ENCODE measurements around the gene TBCD.

TBCD gene

GRCh38 chr17:82977606-82978005 lies 225.7 kb downstream of the TBCD start:
- Histone ChIP-seq H3K4me3 (ENCODE audit: low read depth, low read length) (no peak overlapping the region), H3K27ac (no peak overlapping the region), H3K27me3 (replicated peaks) (no peaks in the 10 kb centered on the region), H3K36me3 (replicated peaks) (no peaks in the 10 kb centered on the region)
- in situ Hi-C loops (cut with HindIII; ENCODE audit: low pct_ligation_motif_present, low sequenced_read_pairs), result no loop called here
- no peak for DNase-seq
- TF ChIP-seq, protein P1, sequence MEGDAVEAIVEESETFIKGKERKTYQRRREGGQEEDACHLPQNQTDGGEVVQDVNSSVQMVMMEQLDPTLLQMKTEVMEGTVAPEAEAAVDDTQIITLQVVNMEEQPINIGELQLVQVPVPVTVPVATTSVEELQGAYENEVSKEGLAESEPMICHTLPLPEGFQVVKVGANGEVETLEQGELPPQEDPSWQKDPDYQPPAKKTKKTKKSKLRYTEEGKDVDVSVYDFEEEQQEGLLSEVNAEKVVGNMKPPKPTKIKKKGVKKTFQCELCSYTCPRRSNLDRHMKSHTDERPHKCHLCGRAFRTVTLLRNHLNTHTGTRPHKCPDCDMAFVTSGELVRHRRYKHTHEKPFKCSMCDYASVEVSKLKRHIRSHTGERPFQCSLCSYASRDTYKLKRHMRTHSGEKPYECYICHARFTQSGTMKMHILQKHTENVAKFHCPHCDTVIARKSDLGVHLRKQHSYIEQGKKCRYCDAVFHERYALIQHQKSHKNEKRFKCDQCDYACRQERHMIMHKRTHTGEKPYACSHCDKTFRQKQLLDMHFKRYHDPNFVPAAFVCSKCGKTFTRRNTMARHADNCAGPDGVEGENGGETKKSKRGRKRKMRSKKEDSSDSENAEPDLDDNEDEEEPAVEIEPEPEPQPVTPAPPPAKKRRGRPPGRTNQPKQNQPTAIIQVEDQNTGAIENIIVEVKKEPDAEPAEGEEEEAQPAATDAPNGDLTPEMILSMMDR (IDR thresholded peaks at IDR 0.05; ENCODE audit: low read depth, low read length, missing control alignments), result no peak

- Histone ChIP-seq H3K36me3 (replicated peaks) (no peaks in the 10 kb centered on the region), H3K4me3 (ENCODE audit: low read depth, low read length) (no peak overlapping the region), H3K27me3 (replicated peaks) (no peaks in the 10 kb centered on the region), H3K27ac (no peak overlapping the region)
- in situ Hi-C loops (cut with HindIII; ENCODE audit: low pct_ligation_motif_present, low sequenced_read_pairs), result no loop called here
- no peak for DNase-seq
- TF ChIP-seq, protein P1 (IDR thresholded peaks at IDR 0.05; ENCODE audit: low read depth, low read length, missing control alignments), result no peak
Measured at GRCh38 chr17:82978765-82979349, 227.0 kb downstream of the TBCD start.

- no peak overlapping the region for H3K4me3 ChIP-seq (ENCODE audit: low read depth, low read length)
- in situ Hi-C loops (cut with HindIII; ENCODE audit: low pct_ligation_motif_present, low sequenced_read_pairs), result no loop called here
- no peak overlapping the region for H3K27ac ChIP-seq
- H3K27me3 ChIP-seq (replicated peaks), result no peaks in the 10 kb centered on the region
- TF ChIP-seq, protein P1 (IDR thresholded peaks at IDR 0.05; ENCODE audit: low read depth, low read length, missing control alignments), result no peak
- no peak for DNase-seq
- H3K36me3 ChIP-seq (replicated peaks), result no peaks in the 10 kb centered on the region
Measured at GRCh38 chr17:82979718-82980117, 227.9 kb downstream of the TBCD start.

DNA sequence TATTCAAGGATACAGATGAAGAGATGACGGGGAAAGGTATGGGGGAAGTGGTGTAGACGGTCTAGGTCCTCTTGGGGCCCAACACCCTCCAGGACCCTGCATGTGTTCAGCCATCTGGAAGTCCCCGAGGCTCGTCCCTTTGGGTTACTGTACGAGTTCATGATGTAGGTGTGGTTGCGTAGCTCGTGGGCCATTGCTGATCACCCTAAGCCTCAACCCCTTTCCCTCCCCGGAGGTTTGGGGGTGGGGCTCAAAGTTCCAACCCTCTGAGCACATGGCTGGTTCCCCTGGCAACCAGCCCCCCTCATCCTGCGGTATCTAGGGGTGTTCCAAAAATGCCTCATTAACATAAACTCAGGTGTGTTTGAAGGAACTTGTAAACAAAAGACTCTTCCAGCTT lies 228.8 kb downstream of the TBCD start:
- TF ChIP-seq, protein P1 (IDR thresholded peaks at IDR 0.05; ENCODE audit: low read depth, low read length, missing control alignments), result no peak
- DNase-seq, result no peak
- H3K36me3 ChIP-seq (replicated peaks), result no peaks in the 10 kb centered on the region
- no peak overlapping the region for H3K4me3 ChIP-seq (ENCODE audit: low read depth, low read length)
- no peaks in the 10 kb centered on the region for H3K27me3 ChIP-seq (replicated peaks)
- no peak overlapping the region for H3K27ac ChIP-seq
- in situ Hi-C loops (cut with HindIII; ENCODE audit: low pct_ligation_motif_present, low sequenced_read_pairs), result no loop called here

DNA sequence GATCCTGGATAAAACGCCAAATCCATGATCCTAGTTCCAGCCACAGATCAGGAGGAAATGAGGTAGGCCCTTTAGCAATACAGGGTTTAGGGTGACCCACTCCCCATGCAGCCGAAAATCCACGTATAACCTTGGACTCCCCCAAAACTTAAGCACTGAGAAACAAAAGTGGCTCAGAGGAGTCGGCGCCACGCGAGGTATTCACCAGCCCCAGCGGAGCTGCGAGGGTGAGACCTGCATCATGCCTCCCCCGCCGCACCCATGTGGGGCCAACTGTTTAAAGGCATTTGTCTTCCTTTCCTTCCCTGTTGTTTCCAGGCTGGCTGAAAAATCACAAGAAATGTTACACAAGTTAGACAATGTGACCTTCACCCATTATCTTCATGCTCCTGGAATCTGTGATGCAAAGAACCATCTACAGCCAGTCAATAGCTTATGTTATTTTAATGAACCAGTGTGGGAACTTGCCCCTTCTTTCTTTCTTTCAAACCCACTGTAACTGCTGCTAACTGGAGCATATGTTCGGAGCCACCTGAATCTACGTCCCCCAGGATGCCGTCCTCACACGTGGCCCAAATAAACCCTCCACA lies 229.4 kb downstream of the TBCD start:
- Histone ChIP-seq H3K27me3 (replicated peaks) (no peaks in the 10 kb centered on the region), H3K4me3 (ENCODE audit: low read depth, low read length) (no peak overlapping the region), H3K36me3 (replicated peaks) (no peaks in the 10 kb centered on the region), H3K27ac (no peak overlapping the region)
- in situ Hi-C loops (cut with HindIII; ENCODE audit: low pct_ligation_motif_present, low sequenced_read_pairs), result no loop called here
- DNase-seq, result no peak
- TF ChIP-seq, protein P1 (IDR thresholded peaks at IDR 0.05; ENCODE audit: low read depth, low read length, missing control alignments), result no peak
